Mesodermal cell (in vitro differentiated cells): ENCODE results near the gene LRRC37A.
A peak's percentile ranks its signal among the peaks of the same experiment; 100 is the strongest.
"Not testable (repeated sequence)": the region's sequence is repeated elsewhere in the genome, so short reads cannot be mapped to it uniquely, and the experiment has no call there.

Experiments used
- H3K27ac ChIP-seq: 2 replicates; pipeline ENCODE4 v1.7.0; 2013; ENCODE audit warnings: mild to moderate bottlenecking, low read depth, low read length, moderate library complexity; ENCODE audit not compliant: severe bottlenecking
- H3K36me3 ChIP-seq: 2 replicates; pipeline ENCODE4 v1.7.1; 2013; ENCODE audit warnings: mild to moderate bottlenecking, low read length, moderate library complexity; ENCODE audit not compliant: control insufficient read depth, insufficient read depth
- H3K4me1 ChIP-seq: one replicate; pipeline ENCODE4 v1.7.1; 2013; ENCODE audit warnings: mild to moderate bottlenecking, low read length; ENCODE audit not compliant: insufficient read depth, control insufficient read depth, poor library complexity, severe bottlenecking
- H3K4me3 ChIP-seq: 2 replicates; pipeline ENCODE4 v1.7.0; 2013; ENCODE audit warnings: low read length, control low read depth, mild to moderate bottlenecking; ENCODE audit not compliant: insufficient read depth, poor library complexity, severe bottlenecking; ENCODE audit errors: extremely low read depth
- H3K9me3 ChIP-seq: 2 replicates; pipeline ENCODE4 v1.7.1; 2013; ENCODE audit warnings: mild to moderate bottlenecking, low read length, moderate library complexity; ENCODE audit not compliant: control insufficient read depth
- WGBS, 2 experiments: methylation state at CpG; one replicate each; pipeline ENCODE4 v1.1.5; 2013; ENCODE audit warnings: missing lambda C conversion rate in 2 of 2; ENCODE audit not compliant: insufficient coverage in 2 of 2; 5-methylcytosine and 5-hydroxymethylcytosine counted together

LRRC37A gene

DNA sequence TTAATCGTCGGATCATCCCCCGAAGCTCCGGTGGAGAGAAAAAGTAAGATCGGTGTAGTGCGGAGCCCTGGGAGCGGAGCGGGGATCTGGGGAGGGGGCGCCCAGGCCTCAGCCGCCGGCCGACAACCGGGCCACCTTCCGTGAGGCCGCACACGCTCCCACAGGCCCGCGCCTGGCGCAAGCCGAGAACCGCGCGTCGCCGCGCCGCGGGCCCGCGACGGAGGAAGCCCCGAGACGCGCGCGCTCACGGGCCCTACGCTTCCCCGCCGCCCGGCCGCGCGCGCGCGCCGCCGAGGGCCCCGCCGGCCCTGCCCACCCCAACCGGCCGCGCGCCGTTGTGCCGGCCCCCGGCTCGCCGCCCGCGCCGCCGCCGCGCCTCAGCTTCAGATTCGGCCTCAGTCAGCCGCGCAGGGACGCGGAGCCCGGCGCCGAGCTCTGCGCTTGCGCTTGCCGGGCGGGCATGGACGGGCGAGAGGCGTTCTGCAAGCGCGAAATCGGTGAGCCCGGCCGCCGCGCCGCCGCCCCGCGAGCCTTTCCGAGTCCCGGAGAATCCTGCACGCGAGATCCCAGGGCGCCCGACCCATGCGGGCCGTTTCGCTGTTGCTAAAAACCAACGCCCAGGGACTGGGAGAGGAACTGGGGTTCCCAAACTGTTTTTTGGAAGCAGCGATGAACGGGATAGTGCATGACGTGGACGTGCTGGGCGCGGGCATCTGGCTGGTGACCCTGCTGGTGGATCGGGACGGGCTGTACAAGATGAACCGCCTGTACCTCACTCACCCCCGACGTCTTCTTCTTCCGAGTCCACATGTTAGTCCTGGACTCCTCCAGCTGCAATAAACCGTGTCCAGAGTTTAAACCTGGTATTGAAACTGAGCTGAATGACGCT is 28.0 kb upstream of the LRRC37A start:
- 1 to 2% methylated on average over 84 to 86 of the region's 116 CpGs for WGBS, 2 experiments
- peak overlapping the region; percentile 63 for H3K4me3 ChIP-seq
- peak overlapping the region; percentile 78 for H3K27ac ChIP-seq
- no peaks in the 10 kb centered on the region for H3K36me3 ChIP-seq
- peaks cover 20% of the 10 kb centered on the region for H3K4me1 ChIP-seq
- H3K9me3 ChIP-seq, result no peaks in the 10 kb centered on the region

- no peaks in the 10 kb centered on the region for H3K36me3 ChIP-seq
Observed at GRCh38 chr17:46270032-46270431, 24.9 kb upstream of the LRRC37A start.

DNA sequence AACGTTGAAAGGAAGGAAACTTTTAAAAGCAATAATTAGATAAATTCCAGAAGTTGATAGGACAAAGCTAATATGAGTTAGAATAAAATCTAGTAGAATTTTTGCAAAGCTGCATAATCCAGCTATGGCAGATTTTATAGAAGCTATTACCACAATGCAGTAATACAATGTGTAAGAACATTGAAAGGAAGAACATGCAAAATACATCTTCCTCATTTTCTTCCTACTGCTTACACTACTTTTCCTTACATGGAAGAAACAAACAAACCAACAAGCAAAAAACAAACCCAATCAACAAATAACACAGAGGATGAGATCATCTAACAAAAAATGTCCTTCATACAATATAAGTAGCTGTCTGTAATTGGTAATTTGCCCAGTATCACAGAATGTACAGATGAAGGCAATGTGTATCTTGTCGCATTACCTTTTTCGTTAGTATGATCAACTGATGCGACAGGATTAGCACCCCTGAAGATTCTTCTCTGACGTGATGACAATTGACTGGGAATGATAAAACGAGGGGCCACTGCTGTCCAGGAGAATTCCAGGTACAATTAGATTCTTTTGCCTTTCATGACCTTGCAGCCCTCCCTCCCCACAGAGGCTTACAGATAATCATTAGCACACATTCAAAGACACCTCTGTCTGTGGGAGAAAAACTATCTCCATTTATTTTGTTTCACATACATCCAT is 21.2 kb upstream of the LRRC37A start:
- Histone ChIP-seq H3K4me3 (no peak overlapping the region), H3K27ac (no peak overlapping the region), H3K4me1 (no peaks in the 10 kb centered on the region), H3K36me3 (no peaks in the 10 kb centered on the region), H3K9me3 (no peaks in the 10 kb centered on the region)
- WGBS, 2 experiments, result 78 to 79% methylated on average over 5 of the region's 6 CpGs

More at GRCh38 chr17:46270032-46270431, 24.9 kb upstream of the LRRC37A start:
- Histone ChIP-seq H3K27ac (no peak overlapping the region), H3K4me1 (peaks cover 2% of the 10 kb centered on the region), H3K4me3 (no peak overlapping the region), H3K9me3 (no peaks in the 10 kb centered on the region)
- 83 to 92% methylated on average over 3 of the region's 5 CpGs for WGBS, 2 experiments

- WGBS, 2 experiments, result 100% methylated on average over 1 of the region's 3 CpGs; no CpG with 5 or more reads in 1 of the 2 experiments
- Histone ChIP-seq H3K27ac (no peak overlapping the region), H3K4me1 (no peaks in the 10 kb centered on the region), H3K36me3 (no peaks in the 10 kb centered on the region), H3K9me3 (no peaks in the 10 kb centered on the region), H3K4me3 (no peak overlapping the region)
Observed at GRCh38 chr17:46274238-46274637, 20.7 kb upstream of the LRRC37A start.

DNA sequence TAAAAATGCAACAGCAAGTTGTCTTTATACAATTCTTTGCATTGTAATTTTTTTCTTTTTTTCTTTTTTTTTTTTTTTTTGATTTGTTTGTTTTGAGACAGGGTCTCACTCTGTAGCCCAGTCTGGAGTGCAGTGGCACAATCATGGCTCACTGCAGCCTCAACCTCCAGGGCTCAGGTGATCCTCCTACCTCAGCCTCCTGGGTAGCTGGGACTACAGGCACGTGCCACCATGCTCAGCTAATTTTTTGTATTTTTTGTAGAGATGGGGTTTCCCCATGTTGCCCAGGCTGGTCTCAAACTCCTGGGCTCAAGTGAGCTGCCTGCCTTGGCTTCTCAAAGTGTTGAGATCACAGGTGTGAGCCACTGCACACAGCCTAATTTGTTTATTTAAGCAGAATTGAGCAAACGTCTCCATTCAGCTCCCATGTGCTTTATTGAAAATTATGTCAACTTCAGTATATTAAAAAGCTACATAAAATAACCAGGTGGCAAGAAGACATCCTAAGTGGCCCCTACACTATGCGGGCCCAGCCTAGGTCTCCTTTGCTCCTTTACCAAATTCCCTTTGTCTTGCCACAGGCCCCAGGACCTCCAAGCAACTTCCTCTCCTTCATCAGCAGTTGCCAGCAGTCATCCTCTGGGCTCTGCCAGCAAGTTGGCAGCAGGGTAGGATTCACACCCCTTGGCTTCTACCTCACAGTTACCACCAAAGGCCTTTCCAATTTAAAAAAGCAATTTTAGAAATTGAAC is 18.0 kb upstream of the LRRC37A start:
- 88 to 100% methylated on average over 1 of the region's 3 CpGs for WGBS, 2 experiments

DNA sequence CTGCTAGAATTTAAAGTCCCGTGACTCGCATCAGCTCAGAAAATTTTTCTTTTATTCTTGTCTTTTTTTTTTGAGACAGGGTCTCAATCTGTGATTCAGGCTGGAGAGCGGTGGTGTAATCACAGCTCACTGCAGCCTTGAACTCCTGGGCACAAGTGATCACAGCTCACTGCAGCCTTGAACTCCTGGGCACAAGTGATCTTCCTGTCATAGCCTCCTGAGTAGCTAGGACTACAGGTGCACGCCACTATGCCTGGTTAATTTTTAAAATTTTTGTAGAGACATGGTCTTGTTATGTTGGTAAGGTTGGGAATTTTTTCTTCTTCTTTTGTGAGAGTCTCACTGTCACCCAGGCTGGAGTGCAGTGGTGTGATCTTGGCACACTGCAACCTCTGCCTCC is 13.6 kb upstream of the LRRC37A start:
- not testable (repeated sequence) for H3K27ac ChIP-seq, H3K4me3 ChIP-seq, H3K9me3 ChIP-seq, H3K36me3 ChIP-seq, H3K4me1 ChIP-seq
- 100% methylated on average over 1 of the region's 4 CpGs for WGBS, 2 experiments

More for the DNA sequence above, 18.0 kb upstream of the LRRC37A start:
- not testable (repeated sequence) for H3K9me3 ChIP-seq, H3K4me3 ChIP-seq, H3K4me1 ChIP-seq, H3K36me3 ChIP-seq, H3K27ac ChIP-seq

DNA sequence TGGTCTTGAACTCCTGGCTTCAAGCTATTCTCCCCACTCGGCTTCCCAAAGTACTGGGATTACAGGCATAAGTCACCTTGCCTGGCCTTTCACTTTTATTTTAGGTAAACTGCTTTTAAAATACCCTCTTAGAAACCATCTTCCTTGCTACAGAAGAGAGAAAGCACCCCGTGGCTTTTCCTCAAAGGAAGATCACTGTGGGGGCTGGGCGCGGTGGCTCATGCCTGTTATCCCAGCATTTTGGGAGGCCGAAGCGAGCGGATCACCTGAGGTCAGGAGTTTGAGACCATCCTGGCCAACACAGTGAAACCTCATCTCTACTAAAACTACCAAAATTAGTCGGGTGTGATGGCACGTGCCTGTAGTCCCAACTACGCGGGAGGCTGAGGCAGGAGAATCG is 12.3 kb upstream of the LRRC37A start:
- not testable (repeated sequence) for H3K4me1 ChIP-seq, H3K4me3 ChIP-seq, H3K27ac ChIP-seq, H3K36me3 ChIP-seq, H3K9me3 ChIP-seq
- 89 to 93% methylated on average over 4 of the region's 12 CpGs for WGBS, 2 experiments

- H3K27ac ChIP-seq, H3K9me3 ChIP-seq, H3K4me1 ChIP-seq, H3K36me3 ChIP-seq, H3K4me3 ChIP-seq: not testable (repeated sequence)
- WGBS, 2 experiments, result no CpG with 5 or more reads among the region's 1 CpG
Observed at GRCh38 chr17:46284467-46284866, 10.5 kb upstream of the LRRC37A start.

DNA sequence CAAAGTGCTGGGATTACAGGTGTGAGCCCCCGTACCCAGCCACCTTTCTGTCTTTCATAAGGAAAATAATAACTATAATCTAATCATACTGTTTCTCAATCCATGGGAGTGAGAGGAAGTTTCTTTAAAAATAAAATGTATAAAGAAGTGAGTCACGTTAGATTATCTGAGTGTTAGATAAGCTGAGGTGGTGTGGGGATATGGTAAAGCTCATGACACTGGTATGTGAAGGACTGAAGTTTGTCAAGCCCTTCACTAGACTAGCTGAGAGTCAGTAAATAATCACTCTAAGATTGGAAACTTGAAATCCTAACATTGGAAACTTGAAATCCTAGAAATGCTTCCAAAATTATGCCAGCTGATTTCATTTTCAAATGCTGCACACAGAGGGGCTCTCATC is 9.4 kb upstream of the LRRC37A start:
- H3K36me3 ChIP-seq, H3K4me1 ChIP-seq, H3K4me3 ChIP-seq, H3K27ac ChIP-seq, H3K9me3 ChIP-seq: not testable (repeated sequence)
- no CpG with 5 or more reads among the region's 2 CpGs for WGBS, 2 experiments

DNA sequence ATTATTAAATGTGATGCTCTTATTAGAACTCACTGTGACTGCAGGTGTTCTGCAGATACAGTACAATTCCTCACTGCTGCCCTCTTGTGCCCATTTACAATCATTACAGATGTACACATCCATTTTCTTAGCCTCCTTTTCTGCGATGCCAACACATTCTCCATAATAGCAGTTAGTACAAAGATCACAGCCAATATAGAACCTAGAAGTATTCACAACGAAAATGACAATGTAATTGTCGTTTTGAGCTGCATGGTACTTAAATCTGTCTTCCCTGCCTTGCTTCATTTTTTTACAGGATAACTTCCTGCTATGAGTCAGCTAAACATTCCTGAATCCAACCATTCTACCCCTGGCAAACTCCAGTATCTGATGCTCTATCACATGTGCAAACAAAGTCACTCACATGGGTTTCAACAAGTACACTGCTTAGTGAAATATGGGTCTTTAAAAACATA is 8.1 kb upstream of the LRRC37A start:
- 0 to 13% methylated on average over 3 of the region's 3 CpGs for WGBS, 2 experiments
- not testable (repeated sequence) for H3K4me1 ChIP-seq, H3K4me3 ChIP-seq, H3K36me3 ChIP-seq, H3K9me3 ChIP-seq, H3K27ac ChIP-seq
